Aorta (tissue), 5 donors: ENCODE measurements around the gene RPP40. TPM values are rescaled to one million over a fixed set of nuclear protein-coding genes. Genes with fewer than 3 reads are reported as not detected.

Experiments
- ATAC-seq: fragments of 200-7000 bp; cut with Tn5 transposase; one replicate; pipeline ENCODE4 v1.9.1; 2022; ENCODE audit warnings: moderate library complexity; ENCODE audit not compliant: low FRiP score
- DNase-seq, 2 donors: peaks; one replicate each; pipeline ENCODE4 v3.0.0-alpha.2; 2020
- H3K27ac ChIP-seq, 2 donors: one replicate each; pipeline ENCODE4 v1.5.1; 2013; ENCODE audit warnings: low read length in 2 of 2, mild to moderate bottlenecking in 2 of 2, moderate library complexity in 2 of 2, control low read depth in 1 of 2, inconsistent platforms in 1 of 2, low read depth in 1 of 2
- H3K27me3 ChIP-seq, 2 donors: one replicate each; pipeline ENCODE4 v1.6.1; 2013; ENCODE audit warnings: control low read depth in 1 of 2, low read length in 1 of 2, mild to moderate bottlenecking in 1 of 2, moderate library complexity in 1 of 2; ENCODE audit not compliant: insufficient read depth in 2 of 2, control insufficient read depth in 1 of 2
- H3K36me3 ChIP-seq, 2 donors: one replicate each; pipeline ENCODE4 v1.6.1; 2013; ENCODE audit warnings: control low read depth in 1 of 2, low read length in 1 of 2, mild to moderate bottlenecking in 1 of 2; ENCODE audit not compliant: insufficient read depth in 2 of 2, control insufficient read depth in 1 of 2
- H3K4me1 ChIP-seq, 2 donors: one replicate each; pipeline ENCODE4 v1.6.1; 2013; ENCODE audit warnings: low read length in 2 of 2, control low read depth in 1 of 2, mild to moderate bottlenecking in 1 of 2, moderate library complexity in 1 of 2; ENCODE audit not compliant: insufficient read depth in 2 of 2, control insufficient read depth in 1 of 2
- H3K4me3 ChIP-seq, 2 donors: one replicate each; pipeline ENCODE4 v1.5.1; 2013; ENCODE audit warnings: low read length in 2 of 2, control low read depth in 1 of 2, mild to moderate bottlenecking in 1 of 2
- H3K9me3 ChIP-seq: one replicate; pipeline ENCODE4 v1.6.1; 2013; ENCODE audit warnings: mild to moderate bottlenecking, low read length; ENCODE audit not compliant: control insufficient read depth
- WGBS, 2 donors: extraction: QIAGEN DNeasy Blood & Tissue Kit; methylation state at CpG; one replicate each; pipeline ENCODE4 v1.1.7; 2013; 5-methylcytosine and 5-hydroxymethylcytosine counted together
- intact Hi-C, 2 donors: fragments of 100-400 bp; cut with DNase I; formaldehyde crosslinking; loops; one replicate each; pipeline versions ENCODE4 v1.14.2 to v1.15.0; 2022
- polyA plus RNA-seq, 2 donors: library from polyadenylated mRNA; stranded (reverse); fragments of 200-250 nt; gene quantifications; one replicate each; pipeline ENCODE4 v1.2.3, GENCODE V29; 2013
- total RNA-seq, 2 donors: library from RNA; stranded (reverse); fragmentation: NEBNext Ultra II Directional; extraction: Animal tissue kit (Norgen Biotek cat#: 25700); gene quantifications; one replicate each; pipeline ENCODE4 v1.2.1, GENCODE V29; 2021
- donor health status: healthy with polysubstance abuse.
- donor health status: Bipolar disorder and iron deficiency.
- donor health status: DM: no; HTN: no; CAD: no.
- donor health status: DM: no; HTN: no; CAD: no.
- donor health status: DM: yes; HTN: yes; CAD: no.

The RPP40 gene
- total and polyA plus RNA-seq, 4 donors, result 2.0 to 5.6 (median 4.0) TPM

DNA sequence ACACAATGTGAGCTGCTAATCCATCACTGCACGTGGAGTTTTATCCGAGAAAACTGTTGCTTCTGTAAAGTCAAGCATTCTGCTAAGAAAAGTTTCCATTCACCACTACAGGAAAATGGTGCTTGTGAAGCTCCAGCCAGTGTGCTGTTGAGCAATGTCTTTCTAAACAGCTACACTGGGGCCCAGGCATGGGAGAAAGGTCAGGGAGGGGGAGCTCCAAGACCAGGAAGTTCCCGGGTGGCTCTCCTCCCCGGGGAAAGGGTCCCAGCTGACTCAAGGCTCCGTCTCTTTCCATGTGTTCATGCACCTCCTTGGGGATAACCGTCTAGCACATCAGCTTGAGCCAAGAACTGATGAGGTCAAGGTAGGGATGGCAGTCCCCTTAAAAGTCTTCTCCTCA, 20.5 kb downstream of the RPP40 start:
- ATAC-seq, result no peak

DNA sequence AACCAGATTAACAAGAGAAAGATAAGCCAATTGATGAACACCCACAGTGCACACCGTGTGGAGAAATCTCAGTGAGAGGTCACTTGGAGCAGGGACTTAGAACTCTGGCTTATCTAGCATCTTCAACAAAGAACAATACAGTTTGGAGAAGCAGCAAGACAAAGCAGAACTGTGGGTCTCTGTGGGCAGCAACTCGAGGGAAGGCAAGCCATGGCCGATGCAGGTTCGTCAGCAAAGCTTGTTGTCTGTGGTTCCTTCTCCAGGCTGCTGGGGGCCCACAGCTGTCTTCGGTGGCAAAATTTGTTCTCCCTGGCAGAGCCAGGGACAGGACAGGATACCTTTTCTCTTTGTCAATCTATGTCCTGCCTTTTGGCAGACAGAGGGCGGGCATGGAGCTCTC, 22.1 kb downstream of the RPP40 start:
- Histone ChIP-seq H3K27ac (no peak overlapping the region), H3K4me3 (no peak overlapping the region), H3K4me1 (no peaks in the 10 kb centered on the region), H3K9me3 (peaks cover 4% of the 10 kb centered on the region), H3K36me3 (no peaks in the 10 kb centered on the region), H3K27me3 (no peaks in the 10 kb centered on the region)
- DNase-seq (no peak), ATAC-seq (no peak)
- WGBS, 2 donors, result 72 to 77% methylated on average over 6 of the region's 6 CpGs
- intact Hi-C loops, result no loop called here

More for the DNA sequence above, 20.5 kb downstream of the RPP40 start:
- DNase-seq, result no peak
- intact Hi-C loops, result no loop called here
- 76 to 77% methylated on average over 6 of the region's 6 CpGs for WGBS, 2 donors
- Histone ChIP-seq H3K4me1 (no peaks in the 10 kb centered on the region), H3K4me3 (no peak overlapping the region), H3K9me3 (peaks cover 4% of the 10 kb centered on the region), H3K27me3 (no peaks in the 10 kb centered on the region), H3K27ac (no peak overlapping the region), H3K36me3 (no peaks in the 10 kb centered on the region)

DNA sequence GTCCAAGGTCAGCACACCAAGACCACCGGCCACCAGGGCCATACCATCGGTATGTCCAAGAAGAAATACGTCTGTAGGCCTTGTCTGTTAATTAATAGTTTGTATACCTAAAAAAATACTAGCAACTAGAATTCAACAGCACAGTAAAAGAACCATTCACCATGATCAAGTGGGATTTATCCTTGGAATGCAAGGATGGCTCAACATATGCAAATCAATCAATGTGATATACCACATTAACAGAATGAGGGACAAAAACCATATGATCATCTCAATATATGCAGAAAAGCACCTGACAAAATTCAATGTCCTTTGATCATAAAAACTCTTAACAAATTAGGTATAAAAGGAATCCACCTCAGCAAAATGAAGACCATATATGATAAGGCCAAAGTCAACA, 24.4 kb downstream of the RPP40 start:
- H3K4me1 ChIP-seq, result no peaks in the 10 kb centered on the region
- intact Hi-C loops, result no loop called here
- no peak overlapping the region for H3K27ac ChIP-seq
- DNase-seq, result no peak
- H3K4me3 ChIP-seq, result no peak overlapping the region
- 64 to 80% methylated on average over 3 of the region's 3 CpGs for WGBS, 2 donors
- peaks cover 2% of the 10 kb centered on the region for H3K9me3 ChIP-seq
- ATAC-seq, result no peak
- H3K27me3 ChIP-seq, result no peaks in the 10 kb centered on the region
- H3K36me3 ChIP-seq, result no peaks in the 10 kb centered on the region

DNA sequence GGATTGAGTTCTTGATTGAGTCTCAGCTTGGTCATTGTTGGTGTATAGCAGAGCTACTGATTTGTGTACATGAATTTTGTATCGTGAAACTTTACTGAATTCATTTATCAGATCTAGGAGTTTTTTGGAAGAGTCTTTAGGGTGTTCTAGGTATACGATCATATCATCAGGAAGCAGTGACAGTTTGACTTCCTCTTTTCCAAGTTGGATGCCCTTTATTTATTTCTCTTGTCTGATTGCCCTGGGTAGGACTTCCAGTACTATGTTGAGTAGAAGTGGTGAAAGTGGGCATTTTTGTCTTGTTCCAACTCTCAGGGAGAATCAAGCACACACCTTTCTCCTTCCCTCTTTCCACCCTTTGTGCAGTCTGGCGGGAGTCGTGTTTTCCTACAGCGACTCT, 26.4 kb downstream of the RPP40 start:
- Histone ChIP-seq H3K9me3 (peaks cover 2% of the 10 kb centered on the region), H3K27me3 (no peaks in the 10 kb centered on the region), H3K4me3 (no peak overlapping the region), H3K36me3 (no peaks in the 10 kb centered on the region), H3K27ac (no peak overlapping the region), H3K4me1 (no peaks in the 10 kb centered on the region)
- intact Hi-C loops, result no loop called here
- 74 to 84% methylated on average over 5 of the region's 5 CpGs for WGBS, 2 donors
- no peak for DNase-seq
- ATAC-seq, result no peak

DNA sequence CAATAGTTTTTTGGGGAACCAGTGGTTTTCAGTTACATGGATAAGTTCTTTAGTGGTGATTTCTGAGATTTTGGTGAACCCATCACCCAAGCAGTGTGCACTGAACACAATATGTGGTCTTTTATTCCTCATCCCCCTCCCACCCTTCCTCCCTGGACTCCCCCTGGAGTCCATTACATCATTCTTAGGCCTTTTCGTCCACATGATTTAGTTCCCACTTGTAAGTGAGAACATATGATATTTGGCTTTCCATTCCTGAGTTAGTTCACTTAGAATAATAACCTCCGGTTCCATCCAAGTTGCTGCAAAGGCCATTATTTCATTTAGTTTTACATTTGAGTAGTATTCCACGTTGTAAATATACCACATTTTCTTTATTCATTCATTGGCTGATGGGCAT, 28.3 kb downstream of the RPP40 start:
- peaks cover 2% of the 10 kb centered on the region for H3K9me3 ChIP-seq
- no peak overlapping the region for H3K27ac ChIP-seq
- no peaks in the 10 kb centered on the region for H3K36me3 ChIP-seq
- intact Hi-C loops, result no loop called here
- H3K4me3 ChIP-seq, result no peak overlapping the region
- ATAC-seq (no peak), DNase-seq (no peak)
- no peaks in the 10 kb centered on the region for H3K4me1 ChIP-seq
- 40 to 45% methylated on average over 3 of the region's 3 CpGs for WGBS, 2 donors
- H3K27me3 ChIP-seq, result no peaks in the 10 kb centered on the region

DNA sequence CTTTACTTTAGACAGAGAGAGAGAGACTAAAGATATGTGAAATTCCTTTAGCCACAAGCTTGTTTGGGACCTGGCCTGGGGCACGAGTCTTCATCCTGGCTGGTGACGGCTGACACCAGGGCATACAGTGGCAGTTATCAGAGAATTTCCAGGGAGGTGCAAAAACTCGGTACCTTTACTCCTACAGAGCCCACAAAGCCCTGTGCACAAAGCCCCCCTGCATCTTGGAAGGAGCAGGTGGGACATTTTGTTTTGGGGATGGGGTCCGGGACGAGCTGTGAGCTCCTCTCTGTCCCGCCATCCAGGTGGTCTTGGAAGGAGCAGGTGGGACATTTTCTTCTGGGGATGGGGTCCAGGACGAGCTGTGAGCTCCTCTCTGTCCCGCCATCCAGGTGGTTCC, 28.9 kb downstream of the RPP40 start:
- no peak for DNase-seq
- WGBS, 2 donors, result 77 to 83% methylated on average over 8 of the region's 8 CpGs
- H3K4me1 ChIP-seq, result no peaks in the 10 kb centered on the region
- H3K36me3 ChIP-seq, result no peaks in the 10 kb centered on the region
- H3K27ac ChIP-seq, result no peak overlapping the region
- no peak for ATAC-seq
- peaks cover 2% of the 10 kb centered on the region for H3K9me3 ChIP-seq
- no peak overlapping the region for H3K4me3 ChIP-seq
- H3K27me3 ChIP-seq, result no peaks in the 10 kb centered on the region
- intact Hi-C loops, result no loop called here

DNA sequence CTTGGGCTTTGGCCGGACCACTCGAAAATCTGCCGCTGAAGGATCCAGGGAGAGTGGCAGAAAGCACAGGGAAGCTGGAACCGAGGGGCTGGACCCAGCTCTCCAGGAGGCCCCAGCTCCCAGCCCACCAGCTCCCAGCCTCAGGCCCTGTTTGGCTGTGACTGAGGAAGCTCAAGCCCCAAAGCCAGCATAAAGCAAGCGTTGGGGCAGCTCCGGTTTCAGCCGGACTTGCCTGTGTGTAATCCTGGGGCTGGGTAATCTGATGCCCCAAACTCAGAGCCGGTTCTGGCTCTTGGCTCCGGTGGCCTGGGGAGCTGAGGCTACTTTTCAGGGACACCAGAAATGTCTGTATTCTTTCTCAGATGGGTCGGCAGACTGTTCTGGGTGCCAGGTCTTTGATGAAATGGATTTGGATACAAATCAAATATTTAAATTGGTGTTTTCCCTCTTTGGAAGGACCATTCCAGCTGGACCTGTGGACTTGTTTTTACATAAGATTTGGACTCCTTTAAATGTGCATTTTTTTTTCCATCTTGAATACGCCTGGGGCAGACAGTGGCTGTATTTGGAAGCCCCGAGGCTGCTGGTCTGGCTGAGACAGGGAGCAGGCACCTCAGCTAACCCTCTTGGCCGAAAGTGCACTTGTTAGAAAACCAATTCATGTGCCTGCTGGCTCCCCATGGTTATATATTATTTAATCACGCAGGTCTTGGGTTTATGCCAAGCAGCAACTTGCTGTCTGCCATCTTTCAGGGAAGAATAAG, 29.7 kb downstream of the RPP40 start:
- H3K27ac ChIP-seq, result peak overlapping the region; percentile 12 to 15
- DNase-seq (peak in 1 of 2 donors; percentile 68), ATAC-seq (peak; percentile 80)
- H3K27me3 ChIP-seq, result no peaks in the 10 kb centered on the region
- H3K9me3 ChIP-seq, result peaks cover 2% of the 10 kb centered on the region
- H3K4me1 ChIP-seq, result no peaks in the 10 kb centered on the region
- H3K36me3 ChIP-seq, result no peaks in the 10 kb centered on the region
- H3K4me3 ChIP-seq, result no peak overlapping the region
- WGBS, 2 donors, result 4 to 10% methylated on average over 14 of the region's 14 CpGs
- intact Hi-C loops, result no loop called here

DNA sequence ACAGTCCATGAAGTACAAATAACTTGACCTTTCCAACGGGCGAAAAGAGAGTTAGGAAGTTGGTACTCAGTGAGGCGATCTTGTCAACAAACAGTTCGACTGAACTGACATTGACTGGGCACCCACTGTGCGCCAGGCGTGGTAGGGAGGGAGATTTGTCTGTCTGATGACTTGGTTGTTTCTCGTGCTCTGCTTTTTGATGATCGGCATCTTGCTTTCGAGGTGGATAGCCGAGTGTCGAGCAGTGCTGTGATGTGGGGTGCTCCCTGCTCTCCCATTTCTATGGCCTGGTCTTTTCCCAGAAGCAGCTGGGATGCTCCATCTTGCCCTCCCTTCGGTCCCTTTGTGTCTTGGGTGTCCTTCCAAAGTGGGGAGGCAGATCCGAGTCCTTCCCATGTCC, 30.4 kb downstream of the RPP40 start:
- Histone ChIP-seq H3K27me3 (no peaks in the 10 kb centered on the region), H3K4me3 (no peak overlapping the region), H3K9me3 (no peaks in the 10 kb centered on the region), H3K4me1 (no peaks in the 10 kb centered on the region), H3K27ac (no peak overlapping the region), H3K36me3 (no peaks in the 10 kb centered on the region)
- DNase-seq (no peak), ATAC-seq (no peak)
- intact Hi-C loops, result no loop called here
- WGBS, 2 donors, result 94 to 95% methylated on average over 13 of the region's 13 CpGs

DNA sequence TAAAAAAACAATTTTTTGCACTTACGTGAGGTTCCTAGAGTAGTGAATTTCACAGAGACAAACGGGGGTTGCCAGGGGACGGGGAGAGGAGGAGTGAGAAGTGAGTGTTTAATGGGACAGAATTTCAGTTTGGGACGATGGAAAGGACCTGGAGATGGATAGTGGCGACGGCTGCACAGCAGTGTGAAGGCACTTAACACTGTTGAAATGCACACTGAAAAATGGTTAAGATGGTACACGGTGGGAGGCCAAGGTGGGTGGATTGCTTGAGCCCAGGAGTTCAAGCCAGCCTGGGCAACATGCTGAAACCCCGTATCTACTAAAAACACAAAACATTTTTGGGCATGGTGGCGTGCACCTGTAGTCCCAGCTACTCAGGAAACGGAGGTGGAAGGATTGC, 31.4 kb downstream of the RPP40 start:
- Histone ChIP-seq H3K4me1 (no peaks in the 10 kb centered on the region), H3K36me3 (no peaks in the 10 kb centered on the region), H3K9me3 (no peaks in the 10 kb centered on the region), H3K27me3 (no peaks in the 10 kb centered on the region), H3K27ac (no peak overlapping the region), H3K4me3 (no peak overlapping the region)
- ATAC-seq, result no peak
- no peak for DNase-seq
- intact Hi-C loops, result no loop called here
- 87 to 88% methylated on average over 10 of the region's 10 CpGs for WGBS, 2 donors
